ENCODE data around the gene ARID1A.

Gene ARID1A

GRCh38 chr1:26768755-26769154 is 72.9 kb downstream of the ARID1A start:
- DNase-seq, result no peak

GRCh38 chr1:26771285-26771642 is 75.4 kb downstream of the ARID1A start:
- no peak for DNase-seq

GRCh38 chr1:26771643-26772321 is 76.0 kb downstream of the ARID1A start:
- DNase-seq, result peak; percentile 23

- DNase-seq, result no peak
Measured at GRCh38 chr1:26772687-26773086, 76.9 kb downstream of the ARID1A start.

GRCh38 chr1:26774462-26774861 is 78.6 kb downstream of the ARID1A start:
- DNase-seq, result no peak

- no peak for DNase-seq
Measured at GRCh38 chr1:26775666-26776065, 79.9 kb downstream of the ARID1A start.

GRCh38 chr1:26779098-26779668 is 83.4 kb downstream of the ARID1A start:
- DNase-seq, result no peak

GRCh38 chr1:26780344-26780957 is 84.6 kb downstream of the ARID1A start:
- DNase-seq, result no peak

GRCh38 chr1:26781206-26781825 is 85.5 kb downstream of the ARID1A start:
- no peak for DNase-seq

GRCh38 chr1:26782521-26783212 is 86.9 kb downstream of the ARID1A start:
- no peak for DNase-seq

GRCh38 chr1:26783646-26784022 is 87.8 kb downstream of the ARID1A start:
- DNase-seq, result no peak

- no peak for DNase-seq
Measured at GRCh38 chr1:26784023-26784871, 88.4 kb downstream of the ARID1A start.

GRCh38 chr1:26784886-26785285 is 89.1 kb downstream of the ARID1A start:
- DNase-seq, result no peak

- no peak for DNase-seq
Measured at GRCh38 chr1:26785611-26786436, 90.0 kb downstream of the ARID1A start.

- DNase-seq, result no peak
Measured at GRCh38 chr1:26786437-26787380, 90.9 kb downstream of the ARID1A start.

- DNase-seq, result no peak
Measured at GRCh38 chr1:26787381-26787705, 91.5 kb downstream of the ARID1A start.

GRCh38 chr1:26787706-26788514 is 92.1 kb downstream of the ARID1A start, which contains the start of gene PIGV:
Gene PIGV, plus strand, starts transcription at chr1:26787950. Its CDS starts 2,866 bp downstream, at chr1:26790816.
- peak; percentile 73 for DNase-seq

GRCh38 chr1:26788515-26788785 is 92.6 kb downstream of the ARID1A start:
- DNase-seq, result no peak

GRCh38 chr1:26788836-26789611 is 93.2 kb downstream of the ARID1A start:
- peak; percentile 85 for DNase-seq
